Effector memory CD4-positive, alpha-beta T cell (primary cell): Measurements from ENCODE around the gene FCHSD1.

Experiments
- DNase-seq, 3 donors: peaks; one replicate each; pipeline ENCODE4 v3.0.0-alpha.2; 2020
- H3K27ac ChIP-seq: 2 replicates; pipeline ENCODE4 v1.7.0; 2013; ENCODE audit warnings: mild to moderate bottlenecking, low read length, moderate library complexity; ENCODE audit not compliant: insufficient read depth, poor library complexity, severe bottlenecking
- H3K27me3 ChIP-seq: replicated peaks from 2 replicates; pipeline ENCODE4 v1.7.0; 2013; ENCODE audit warnings: mild to moderate bottlenecking, low read length; ENCODE audit not compliant: insufficient read depth, control insufficient read depth, poor library complexity, severe bottlenecking
- H3K36me3 ChIP-seq: 2 replicates; pipeline ENCODE4 v1.7.0; 2013; ENCODE audit warnings: mild to moderate bottlenecking, low read length, moderate library complexity; ENCODE audit not compliant: control insufficient read depth, insufficient read depth
- H3K4me1 ChIP-seq: 2 replicates; pipeline ENCODE4 v1.7.0; 2013; ENCODE audit warnings: low read length, mild to moderate bottlenecking; ENCODE audit not compliant: control insufficient read depth, insufficient read depth, poor library complexity, severe bottlenecking
- H3K4me3 ChIP-seq: 2 replicates; pipeline ENCODE4 v1.7.0; 2013; ENCODE audit warnings: low read length, low read depth, mild to moderate bottlenecking; ENCODE audit not compliant: insufficient read depth, poor library complexity, severe bottlenecking
- H3K9me3 ChIP-seq: 2 replicates; pipeline ENCODE4 v1.7.0; 2013; ENCODE audit warnings: mild to moderate bottlenecking, low read length, moderate library complexity; ENCODE audit not compliant: control insufficient read depth
- total RNA-seq, 3 donors: gene quantifications; one replicate each; lab custom pipeline; 2026; lab: John Stamatoyannopoulos, UW

Gene FCHSD1
- 122 to 134 (median 127) reads per million in 3 donors for total RNA-seq

- peak within 1 kb of the TSS; percentile 72 for H3K27ac ChIP-seq
Measured at GRCh38 chr5:141650851-141651727, at the start of gene FCHSD1. TSS of gene FCHSD1 (minus strand) at chr5:141651418. CDS start at chr5:141651368, 50 bp downstream.

GRCh38 chr5:141697586-141697985 lies 46.4 kb upstream of the FCHSD1 start:
- H3K4me3 ChIP-seq: no peak overlapping the region
- DNase-seq: no peak
- H3K9me3 ChIP-seq: no peaks in the 10 kb centered on the region
- H3K36me3 ChIP-seq: no peaks in the 10 kb centered on the region
- no peak overlapping the region for H3K27ac ChIP-seq
- H3K4me1 ChIP-seq: peaks cover 16% of the 10 kb centered on the region
- peaks cover 5% of the 10 kb centered on the region for H3K27me3 ChIP-seq

More at GRCh38 chr5:141650851-141651727, at the start of gene FCHSD1:
- peaks cover 19% of the 10 kb centered on the region for H3K36me3 ChIP-seq
- DNase-seq: peak; percentile 73 to 77 (median 76)
- peaks cover 8% of the 10 kb centered on the region for H3K4me1 ChIP-seq
- H3K9me3 ChIP-seq: no peaks in the 10 kb centered on the region
- H3K4me3 ChIP-seq: peak within 1 kb of the TSS; percentile 68
- no peaks in the 10 kb centered on the region for H3K27me3 ChIP-seq

- no peak for DNase-seq
- H3K27ac ChIP-seq: no peak overlapping the region
- no peaks in the 10 kb centered on the region for H3K36me3 ChIP-seq
- no peaks in the 10 kb centered on the region for H3K9me3 ChIP-seq
- peaks cover 16% of the 10 kb centered on the region for H3K4me1 ChIP-seq
- H3K4me3 ChIP-seq: no peak overlapping the region
- H3K27me3 ChIP-seq: peaks cover 5% of the 10 kb centered on the region
Measured at GRCh38 chr5:141696431-141696830, 45.2 kb upstream of the FCHSD1 start.

GRCh38 chr5:141695627-141696215 lies 44.5 kb upstream of the FCHSD1 start:
- H3K4me1 ChIP-seq: peaks cover 16% of the 10 kb centered on the region
- H3K9me3 ChIP-seq: no peaks in the 10 kb centered on the region
- H3K27me3 ChIP-seq: peaks cover 5% of the 10 kb centered on the region
- DNase-seq: no peak
- H3K36me3 ChIP-seq: no peaks in the 10 kb centered on the region
- H3K27ac ChIP-seq: no peak overlapping the region
- no peak overlapping the region for H3K4me3 ChIP-seq

- no peak for DNase-seq
- Histone ChIP-seq H3K4me3 (no peak overlapping the region), H3K27ac (no peak overlapping the region), H3K9me3 (no peaks in the 10 kb centered on the region), H3K36me3 (no peaks in the 10 kb centered on the region), H3K4me1 (peaks cover 16% of the 10 kb centered on the region), H3K27me3 (peaks cover 2% of the 10 kb centered on the region)
Measured at GRCh38 chr5:141694479-141694878, 43.3 kb upstream of the FCHSD1 start.

DNA sequence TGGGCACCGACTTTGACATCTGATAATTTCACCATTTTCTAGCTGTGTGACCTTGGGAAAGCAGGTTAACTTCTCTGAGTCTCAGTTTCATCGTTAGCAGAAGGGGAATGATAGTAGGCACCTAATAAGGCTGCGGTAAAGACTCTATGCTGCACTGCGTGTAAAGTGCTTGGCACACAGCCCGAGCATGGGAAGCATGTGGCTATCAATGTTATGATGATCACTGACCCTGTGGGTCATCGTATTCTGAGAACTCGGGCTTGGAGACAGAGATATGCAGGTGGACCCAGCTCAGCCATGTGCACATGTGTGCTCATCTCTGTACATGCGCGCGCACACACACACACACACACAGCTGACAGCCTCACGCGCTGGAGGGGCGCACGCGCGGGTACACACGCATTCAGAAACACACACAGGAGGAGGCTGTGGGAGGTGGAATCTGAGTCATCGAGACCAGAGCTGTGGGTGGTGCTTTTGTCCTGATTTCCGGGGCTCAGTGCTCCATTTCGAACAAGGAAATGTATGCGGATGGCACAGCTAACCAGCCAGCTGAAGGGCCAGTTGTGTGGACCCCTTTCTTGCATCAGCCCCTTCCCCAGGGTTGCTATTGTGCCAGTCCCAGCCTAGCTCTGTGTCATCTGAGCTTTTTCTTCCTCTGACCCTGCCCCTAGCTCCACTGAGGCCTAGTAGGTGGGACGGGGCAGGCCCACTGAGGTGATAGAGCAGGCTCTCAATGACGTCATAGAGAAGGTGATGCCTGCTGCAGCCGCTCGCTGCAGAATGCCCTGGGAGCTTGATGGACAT lies 41.9 kb upstream of the FCHSD1 start:
- peak overlapping the region; percentile 58 for H3K27ac ChIP-seq
- H3K4me3 ChIP-seq: peak overlapping the region; percentile 34

DNA sequence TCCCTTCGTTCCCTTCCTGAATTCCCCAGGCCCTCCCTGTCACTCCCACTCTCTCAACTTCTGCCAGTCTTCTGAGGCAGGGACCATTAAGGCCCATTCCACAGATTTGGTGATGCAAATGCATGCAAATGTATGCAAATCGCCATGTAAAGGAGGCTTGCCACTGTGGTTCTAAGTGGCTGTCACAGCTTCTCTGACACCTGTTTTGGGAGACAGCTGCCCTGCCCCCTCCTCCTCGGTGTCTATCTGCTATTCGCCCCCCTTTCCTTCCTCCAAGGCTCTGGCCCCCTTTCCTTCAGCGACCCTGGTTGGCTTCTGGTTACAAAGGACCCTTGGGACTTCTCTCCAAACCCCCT lies 41.3 kb upstream of the FCHSD1 start:
- Histone ChIP-seq H3K4me3 (peak overlapping the region; percentile 34), H3K27me3 (no peaks in the 10 kb centered on the region), H3K36me3 (no peaks in the 10 kb centered on the region), H3K27ac (no peak overlapping the region), H3K9me3 (no peaks in the 10 kb centered on the region), H3K4me1 (peaks cover 16% of the 10 kb centered on the region)
- no peak for DNase-seq

More for the DNA sequence above, 41.9 kb upstream of the FCHSD1 start:
- no peaks in the 10 kb centered on the region for H3K36me3 ChIP-seq
- peak; percentile 55 to 71 (median 68) for DNase-seq
- peaks cover 16% of the 10 kb centered on the region for H3K4me1 ChIP-seq
- no peaks in the 10 kb centered on the region for H3K9me3 ChIP-seq
- H3K27me3 ChIP-seq: no peaks in the 10 kb centered on the region

DNA sequence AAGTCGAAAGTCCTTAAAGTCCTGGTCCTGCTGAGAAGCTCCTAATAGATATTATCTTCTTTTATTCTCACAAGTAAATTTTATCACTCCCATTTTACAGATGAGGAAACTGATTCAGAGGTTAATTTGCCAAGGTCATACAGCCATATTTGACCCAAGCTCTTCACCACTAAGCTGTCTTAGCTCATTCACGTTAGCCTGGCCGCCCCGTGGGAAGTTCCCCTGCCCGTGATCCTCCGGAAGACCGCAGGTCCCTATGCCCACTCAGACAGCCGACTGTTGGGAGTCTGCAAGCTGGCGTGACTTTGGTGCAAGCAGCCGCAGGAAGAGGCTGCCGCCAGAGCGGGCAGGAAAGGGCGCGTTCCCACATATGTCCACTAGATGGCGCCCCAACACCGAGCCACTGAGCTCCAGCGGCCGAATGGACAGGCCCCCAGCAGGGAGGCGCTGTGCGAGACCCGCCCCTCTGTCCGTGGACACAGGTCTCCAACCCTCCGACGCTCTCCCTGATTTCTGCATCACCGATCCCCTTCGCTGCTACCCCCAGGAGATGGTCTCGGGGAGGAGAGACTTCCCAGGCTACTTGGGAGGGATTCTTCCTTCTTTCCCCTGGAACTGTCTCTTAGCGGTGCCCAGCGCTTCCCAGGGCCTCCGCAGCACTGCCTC lies 40.8 kb upstream of the FCHSD1 start:
- peak; percentile 69 to 79 (median 78) for DNase-seq
- Histone ChIP-seq H3K27me3 (no peaks in the 10 kb centered on the region), H3K27ac (no peak overlapping the region), H3K4me3 (peak overlapping the region; percentile 34), H3K36me3 (no peaks in the 10 kb centered on the region), H3K4me1 (peaks cover 16% of the 10 kb centered on the region), H3K9me3 (no peaks in the 10 kb centered on the region)

DNA sequence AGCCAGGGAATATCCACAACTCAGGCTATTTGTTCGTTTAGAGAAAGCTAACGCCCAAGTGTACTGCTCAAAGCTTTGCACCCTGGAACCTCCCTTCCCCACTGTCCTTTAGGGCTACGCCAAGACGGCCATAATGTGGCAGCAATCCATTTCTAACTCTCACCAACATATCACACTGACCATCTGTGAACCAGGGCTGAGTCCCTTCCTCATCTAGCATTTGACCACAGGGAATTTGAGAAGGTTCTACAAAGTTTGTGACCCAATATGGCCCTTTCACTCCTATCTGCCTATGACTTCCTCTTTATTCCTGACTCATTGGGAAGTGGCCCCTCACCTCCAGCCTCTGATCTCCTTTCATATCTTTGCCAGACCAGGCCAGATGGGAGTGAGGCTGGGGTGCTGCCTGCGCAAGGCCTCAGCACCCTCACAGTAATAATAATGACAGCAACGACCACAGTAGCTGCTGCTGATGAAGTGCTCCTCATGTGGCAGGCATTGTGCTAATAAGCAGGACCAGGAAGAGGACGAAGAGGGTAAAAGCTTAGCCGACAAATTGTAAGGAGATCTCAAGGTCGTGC lies 40.2 kb upstream of the FCHSD1 start:
- Histone ChIP-seq H3K36me3 (no peaks in the 10 kb centered on the region), H3K4me1 (peaks cover 16% of the 10 kb centered on the region), H3K9me3 (no peaks in the 10 kb centered on the region), H3K27ac (no peak overlapping the region), H3K27me3 (no peaks in the 10 kb centered on the region), H3K4me3 (no peak overlapping the region)
- no peak for DNase-seq
